MCF 10A (cell line): ENCODE data around the gene DDA1. TPM values are rescaled to one million over a fixed set of nuclear protein-coding genes. Genes with fewer than 3 reads are reported as not detected.
"Not testable (repeated sequence)": the region's sequence is repeated elsewhere in the genome, so short reads cannot be mapped to it uniquely, and the experiment has no call there.

Experiments used
- BruUV-seq: library from RNA; stranded (reverse); fragments of 400-500 nt; replicated peaks from 2 replicates; lab custom pipeline; 2021; lab: Mats Ljungman, UMichigan
- CTCF ChIA-PET: fragments of 300-600 bp; sonication (Branson Sonifier 250); formaldehyde crosslinking; extraction: SDS; loops from one replicate; lab custom pipeline; 2021; ENCODE audit warnings: antibody characterized with exemption, inconsistent platforms; lab: Yijun Ruan, JAX
- POLR2A ChIA-PET: fragments of 300-600, 350-650 bp; sonication (Branson Sonifier 250); formaldehyde crosslinking; extraction: SDS; loops from one replicate; lab custom pipeline; 2020; ENCODE audit warnings: antibody characterized with exemption, inconsistent platforms; lab: Yijun Ruan, JAX
- DNase-seq: peaks from one replicate; pipeline ENCODE4 v3.0.0-alpha.2; 2018; ENCODE audit not compliant: unreplicated experiment
- H3K27ac Mint-ChIP-seq: one replicate; pipeline ENCODE4 v1.8.0; 2022; ENCODE audit warnings: mild to moderate bottlenecking, low read depth, mixed read lengths; ENCODE audit not compliant: unreplicated experiment
- H3K27me3 Mint-ChIP-seq: one replicate; pipeline ENCODE4 v1.8.0; 2022; ENCODE audit warnings: mixed read lengths; ENCODE audit not compliant: insufficient read depth, unreplicated experiment
- H3K36me3 Mint-ChIP-seq: one replicate; pipeline ENCODE4 v1.8.0; 2022; ENCODE audit warnings: mild to moderate bottlenecking, moderate library complexity, mixed read lengths; ENCODE audit not compliant: insufficient read depth, unreplicated experiment
- H3K4me1 Mint-ChIP-seq: one replicate; pipeline ENCODE4 v1.8.0; 2022; ENCODE audit warnings: mixed read lengths; ENCODE audit not compliant: insufficient read depth, unreplicated experiment
- H3K4me3 Mint-ChIP-seq: one replicate; pipeline ENCODE4 v1.8.0; 2022; ENCODE audit warnings: mild to moderate bottlenecking, moderate library complexity, mixed read lengths; ENCODE audit not compliant: unreplicated experiment
- H3K9me3 Mint-ChIP-seq: one replicate; pipeline ENCODE4 v1.8.0; 2022; ENCODE audit warnings: mixed read lengths; ENCODE audit not compliant: unreplicated experiment
- CTCF ChIP-seq: fragments of 200-600 bp; IDR thresholded peaks from one replicate; pipeline ENCODE4 v1.8.0; 2022; ENCODE audit warnings: antibody characterized with exemption, mild to moderate bottlenecking; ENCODE audit not compliant: unreplicated experiment
- intact Hi-C: fragments of 100-400 bp; cut with micrococcal nuclease; formaldehyde crosslinking; loops from 2 replicates; pipeline ENCODE4 v1.14.1; 2022
- total RNA-seq: library from RNA; stranded (reverse); gene quantifications from 2 replicates; pipeline ENCODE4 v1.2.3, GENCODE V29; 2022

Gene DDA1
- total RNA-seq, 1 experiment from 2014 or later: 57.4 TPM

- ChIA-PET CTCF (interaction anchor here (0.6 to 3.0 kb wide), 12 partner anchors 9 to 558 kb away, joined by 3 to 13 read pairs (median 6); partner anchors contain the start of gene MRPL34), POLR2A (interaction anchor here (0.8 to 3.3 kb wide), 10 partner anchors 10 to 560 kb away, joined by 3 to 17 read pairs (median 7); partner anchors contain the start of genes ABHD8, ANO8, DDA1 and MRPL34)
Observed at GRCh38 chr19:17293605-17294004, 15.8 kb upstream of the DDA1 start.

GRCh38 chr19:17294051-17294891 lies 15.1 kb upstream of the DDA1 start:
- Mint-ChIP-seq H3K36me3 (peaks cover 17% of the 10 kb centered on the region), H3K4me3 (peak overlapping the region; percentile 80), H3K27ac (no peak overlapping the region), H3K27me3 (no peaks in the 10 kb centered on the region), H3K9me3 (no peaks in the 10 kb centered on the region), H3K4me1 (peaks cover 4% of the 10 kb centered on the region)
- TF ChIP-seq CTCF: no peak
- ChIA-PET POLR2A (interaction anchor here (0.7 to 3.3 kb wide), 4 partner anchors 11 to 981 kb away, joined by 3 to 17 read pairs (median 5); partner anchors contain the start of genes MRPL34 and SLC27A1), CTCF (interaction anchor here (0.6 to 2.2 kb wide), 5 partner anchors 11 to 169 kb away, joined by 3 to 13 read pairs (median 4); partner anchors contain the start of gene MRPL34)
- intact Hi-C loops: loop anchor here (5.0 kb wide), 1 partner anchor 53 kb away; no protein-coding TSS in a partner anchor
- BruUV-seq: no TSS peak
- peak; percentile 67 for DNase-seq

More at GRCh38 chr19:17293605-17294004, 15.8 kb upstream of the DDA1 start:
- BruUV-seq: no TSS peak
- DNase-seq: no peak
- Mint-ChIP-seq H3K4me3 (peak overlapping the region; percentile 80), H3K36me3 (peaks cover 17% of the 10 kb centered on the region), H3K27me3 (no peaks in the 10 kb centered on the region), H3K27ac (no peak overlapping the region), H3K4me1 (peaks cover 4% of the 10 kb centered on the region), H3K9me3 (no peaks in the 10 kb centered on the region)
- TF ChIP-seq CTCF: no peak
- intact Hi-C loops: loop anchor here (1.0 to 5.0 kb wide), 3 partner anchors 54 to 97 kb away; no protein-coding TSS in a partner anchor

- ChIA-PET CTCF (interaction anchor here (0.6 to 2.0 kb wide), 5 partner anchors 9 to 91 kb away, joined by 3 to 13 read pairs (median 3); partner anchors contain the start of gene MRPL34), POLR2A (interaction anchor here (1.0 to 3.3 kb wide), 3 partner anchors 10 to 39 kb away, joined by 3 to 17 read pairs (median 5); partner anchors contain the start of genes ANO8 and MRPL34)
- H3K4me3 Mint-ChIP-seq, H3K27ac Mint-ChIP-seq, H3K4me1 Mint-ChIP-seq, intact Hi-C loops, BruUV-seq, H3K27me3 Mint-ChIP-seq, H3K9me3 Mint-ChIP-seq: not testable (repeated sequence)
- peaks cover 17% of the 10 kb centered on the region for H3K36me3 Mint-ChIP-seq
- DNase-seq: peak; percentile 31
Observed at GRCh38 chr19:17295551-17295950, 13.8 kb upstream of the DDA1 start.

GRCh38 chr19:17296273-17296672 lies 13.1 kb upstream of the DDA1 start:
- BruUV-seq: no TSS peak
- Mint-ChIP-seq H3K27me3 (no peaks in the 10 kb centered on the region), H3K9me3 (no peaks in the 10 kb centered on the region), H3K4me3 (peak overlapping the region; percentile 15), H3K27ac (no peak overlapping the region), H3K36me3 (peaks cover 17% of the 10 kb centered on the region), H3K4me1 (peaks cover 4% of the 10 kb centered on the region)
- TF ChIP-seq CTCF: peak; percentile 33
- intact Hi-C loops: loop anchor here (1.0 kb wide), 1 partner anchor 9 kb away; the partner anchor contains the start of gene MRPL34
- ChIA-PET CTCF (interaction anchor here (0.7 to 1.8 kb wide), 4 partner anchors 29 to 90 kb away, joined by 3 to 6 read pairs (median 5); partner anchors contain the start of gene ANO8), POLR2A (interaction anchor here (0.6 to 2.1 kb wide), 4 partner anchors 10 to 89 kb away, joined by 3 to 13 read pairs (median 8); partner anchors contain the start of genes ANO8, DDA1 and MRPL34)
- DNase-seq: peak; percentile 81
